HG02588 (cell line): ENCODE measurements around the gene GJD3.

Experiments used
- ATAC-seq: cut with Tn5 transposase; IDR thresholded peaks from one replicate; pipeline ENCODE4 v1.9.1; 2021; ENCODE audit warnings: mild to moderate bottlenecking, moderate library complexity; ENCODE audit not compliant: unreplicated experiment

Gene GJD3

GRCh38 chr17:40313668-40314583 lies 50.6 kb downstream of the GJD3 start:
- ATAC-seq: no peak
